ENCODE data around the gene FBF1. TPM values are rescaled to one million over a fixed set of nuclear protein-coding genes. Genes with fewer than 3 reads are reported as not detected.
A peak's percentile ranks its signal among the peaks of the same experiment; 100 is the strongest.

Gene FBF1
- total and polyA plus RNA-seq, 2 donors (not counting 3 experiments of a cell fraction or from before 2014, with no cell fraction given): 4.9 to 9.4 TPM

DNA sequence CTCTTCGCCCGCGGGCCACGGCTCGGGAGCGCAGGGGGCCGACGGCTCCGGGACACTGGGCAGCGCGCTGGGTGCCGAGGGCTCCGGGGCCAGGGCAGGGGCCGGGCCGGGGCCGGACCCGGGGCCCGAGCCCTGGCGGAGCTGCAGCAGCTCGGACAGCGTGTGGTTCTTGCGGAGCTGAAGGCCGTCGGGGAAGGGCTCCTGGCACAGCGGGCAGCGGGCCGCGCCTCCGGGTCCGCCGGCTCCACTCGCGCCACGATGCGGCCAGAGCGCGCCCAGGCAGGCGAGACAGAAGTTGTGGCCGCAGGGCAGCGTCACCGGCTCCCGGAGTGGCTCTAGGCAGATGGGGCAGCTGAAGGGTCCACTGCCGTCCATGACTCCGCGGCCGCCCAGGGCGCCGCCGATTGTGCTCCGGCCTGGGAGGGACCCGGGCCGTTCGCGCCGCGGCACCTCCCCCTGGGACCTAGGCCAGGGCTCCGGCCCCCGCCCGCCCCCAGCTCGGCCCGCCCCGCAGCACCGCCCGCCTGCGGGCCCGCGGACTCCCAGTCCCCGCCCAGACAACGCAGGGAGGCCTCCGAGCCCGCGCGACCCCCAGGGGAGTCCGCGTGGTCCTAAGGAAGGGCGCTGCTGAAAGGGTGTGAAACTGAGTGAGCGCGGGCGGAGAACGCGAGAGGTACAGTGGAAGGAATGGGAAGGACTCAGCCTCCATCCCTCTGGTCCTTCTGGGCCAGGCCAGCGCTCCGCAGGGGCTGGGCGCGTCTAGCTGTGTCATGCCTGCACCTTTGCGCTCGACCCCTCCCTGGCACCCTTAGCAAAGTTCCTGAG, 62.5 kb downstream of the FBF1 start, which contains the start of gene TRIM47:
TRIM47 (minus strand) TSS at position 408 of the 825 bp plus-strand sequence; CDS start at position 375, 33 bp downstream.
- Histone ChIP-seq H3K27ac (ENCODE audit: insufficient read depth, low read depth, low read length) (peak within 1 kb of the TSS; percentile 70), H3K27me3 (ENCODE audit: control insufficient read depth in 2 of 2, insufficient read depth in 2 of 2, low read length in 2 of 2) (no peaks in the 10 kb centered on the region), H3K4me1 (ENCODE audit: control insufficient read depth, extremely low read depth, insufficient read depth, low read length) (peaks cover 29% of the 10 kb centered on the region), H3K79me2 (ENCODE audit: control insufficient read depth, insufficient read depth, low read length) (peaks cover 6% of the 10 kb centered on the region), H2AFZ (ENCODE audit: low read depth, low read length) (peak within 1 kb of the TSS; percentile 56), H3K9ac (replicated peaks; ENCODE audit: extremely low read depth, insufficient read depth, low read length) (peak within 1 kb of the TSS; percentile 82), H4K20me1 (replicated peaks; ENCODE audit: control insufficient read depth, extremely low read depth, insufficient read depth, low read length) (no peaks in the 10 kb centered on the region), H3K9me3 (replicated peaks; ENCODE audit: control insufficient read depth, insufficient read depth, low read length) (no peaks in the 10 kb centered on the region), H3K4me3 (replicated peaks in 1 of 3; ENCODE audit: insufficient read depth in 1 of 3, low read depth in 1 of 3, low read length in 3 of 3) (peak within 1 kb of the TSS; percentile 1 to 67 (median 66)), H3K36me3 (ENCODE audit: control insufficient read depth in 2 of 2, extremely low read depth in 1 of 2, insufficient read depth in 2 of 2, low read length in 2 of 2) (peaks cover 3 to 18% of the 10 kb centered on the region in 2 experiments), H3K9me1 (replicated peaks; ENCODE audit: control insufficient read depth, extremely low read depth, insufficient read depth, low read length) (no peaks in the 10 kb centered on the region), H3K4me2 (ENCODE audit: insufficient read depth, low read length) (peak within 1 kb of the TSS; percentile 33)
- intact Hi-C loops (cut with micrococcal nuclease) (no loop called here), dilution Hi-C loops (cut with MboI; ENCODE audit: extremely low pct_ligation_motif_present, low sequenced_read_pairs) (no loop called here)
- FAIRE-seq: peak; percentile 79
- peak; percentile 72 for DNase-seq (ENCODE audit: low read depth, low spot score)
- BruUV-seq (replicated peaks): TSS peak; percentile 31
- CTCF ChIA-PET: interaction anchor here (0.7 to 10.3 kb wide), 13 partner anchors 11 to 114 kb away, joined by 3 to 241 read pairs (median 5); partner anchors contain the start of genes GALK1, TRIM65, UNC13D and WBP2
- POLR2A ChIA-PET: interaction anchor here (0.6 to 3.0 kb wide), 4 partner anchors 17 to 478 kb away, joined by 3 to 17 read pairs (median 4); no protein-coding TSS in a partner anchor
- TF ChIP-seq EZH2 (IDR thresholded peaks at IDR 0.05; ENCODE audit: borderline replicate concordance, low read depth, low read length, severe bottlenecking) (no peak), POLR2AphosphoS5 (IDR thresholded peaks at IDR 0.05; ENCODE audit: insufficient read depth, low read depth, low read length) (peak; percentile 75), FOS (IDR thresholded peaks at IDR 0.05; ENCODE audit: borderline replicate concordance, insufficient read depth, low read length) (no peak), CTCF (IDR thresholded peaks at IDR 0.05; ENCODE audit: extremely low read depth in 1 of 2, insufficient read depth in 1 of 2, low read depth in 1 of 2, low read length in 2 of 2) (peak in 1 of 2 donors; percentile 21), POLR2A (IDR thresholded peaks at IDR 0.05; ENCODE audit: low read depth, low read length) (peak; percentile 75)

Measured in endothelial cell of umbilical vein (primary cell).